HG03060 (cell line): ENCODE data around the gene MRPL17.

Source experiments
- ATAC-seq: cut with Tn5 transposase; IDR thresholded peaks from one replicate; pipeline ENCODE4 v1.9.1; 2021; ENCODE audit warnings: low read depth, moderate number of reproducible peaks; ENCODE audit not compliant: unreplicated experiment

Gene MRPL17

DNA sequence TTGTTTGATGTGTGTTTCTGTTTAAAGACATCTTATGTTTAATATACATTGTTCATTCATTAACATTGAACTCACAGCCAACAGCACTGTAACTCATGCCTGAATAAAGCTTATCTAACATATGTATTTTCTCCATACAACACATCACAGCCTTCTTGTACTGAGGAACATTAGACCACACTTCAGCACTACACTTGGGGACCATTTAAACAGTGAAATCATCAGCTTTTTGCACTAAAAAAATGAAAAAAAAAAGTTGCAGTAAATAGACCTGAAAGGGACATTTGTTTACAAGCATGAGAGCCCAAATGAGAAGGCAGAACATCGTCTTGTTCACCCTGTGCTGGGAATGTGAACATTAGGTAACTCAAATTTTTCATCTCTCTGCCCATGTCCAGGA, 48.6 kb downstream of the MRPL17 start:
- ATAC-seq: no peak

- no peak for ATAC-seq
These were observed 49.4 kb downstream of the MRPL17 start for GRCh38 chr11:6633422-6634408.

GRCh38 chr11:6632116-6633073, 50.7 kb downstream of the MRPL17 start:
- ATAC-seq: no peak

DNA sequence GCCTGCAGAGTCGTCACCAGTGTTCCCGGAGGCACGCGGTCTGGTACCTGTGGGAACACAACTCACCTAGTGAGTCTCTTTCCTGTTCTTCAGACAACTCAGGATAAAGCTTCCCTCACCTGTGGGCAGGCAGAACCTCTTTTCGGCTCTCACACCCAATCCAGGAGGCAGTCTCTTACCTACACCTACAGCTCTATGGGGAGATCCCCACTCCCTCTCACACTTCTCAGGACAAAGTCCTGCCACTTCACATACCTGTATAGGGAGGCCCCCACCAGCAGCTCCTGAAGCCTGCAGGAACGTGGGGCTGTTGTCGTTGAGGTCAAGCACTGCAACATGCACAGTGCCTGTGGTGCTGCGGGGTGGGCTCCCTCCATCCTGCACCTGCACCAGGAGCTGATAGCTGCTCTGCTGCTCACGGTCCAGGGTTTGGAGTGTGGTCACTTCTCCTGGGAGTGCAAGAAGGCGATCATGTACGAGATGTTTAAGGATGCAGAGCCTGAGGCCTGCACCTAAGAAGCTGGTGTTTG, 51.7 kb downstream of the MRPL17 start:
- ATAC-seq: no peak

- ATAC-seq: no peak
These were observed 52.4 kb downstream of the MRPL17 start for GRCh38 chr11:6630632-6631291.
